Activated gamma-delta T cell treated with Interleukin-2 at 50 U/mL for 16 hours (primary cell): ENCODE results near the gene CNTNAP5.

Source experiments
- DNase-seq: peaks from one replicate; pipeline ENCODE4 v3.0.0-alpha.2; 2020

Gene CNTNAP5

DNA sequence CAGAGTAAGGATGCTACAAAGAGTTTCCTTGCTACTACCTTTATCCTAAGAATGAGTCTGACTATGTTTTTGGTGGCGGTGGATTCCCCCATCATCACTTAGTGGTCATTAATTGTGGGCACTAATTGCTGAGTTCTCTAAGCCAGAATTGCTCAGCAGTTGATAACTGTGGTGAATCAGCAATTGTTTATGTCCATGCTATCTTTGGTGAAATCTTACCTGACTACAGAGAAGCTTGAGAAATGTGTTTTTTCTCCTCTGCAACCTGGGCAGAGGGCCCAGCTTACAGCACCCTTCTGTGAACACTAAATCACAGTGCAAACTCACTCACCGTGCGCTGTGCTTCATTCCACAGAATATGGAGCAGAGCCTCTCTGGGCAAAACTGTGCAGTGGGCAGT is 683.6 kb downstream of the CNTNAP5 start:
- no peak for DNase-seq

DNA sequence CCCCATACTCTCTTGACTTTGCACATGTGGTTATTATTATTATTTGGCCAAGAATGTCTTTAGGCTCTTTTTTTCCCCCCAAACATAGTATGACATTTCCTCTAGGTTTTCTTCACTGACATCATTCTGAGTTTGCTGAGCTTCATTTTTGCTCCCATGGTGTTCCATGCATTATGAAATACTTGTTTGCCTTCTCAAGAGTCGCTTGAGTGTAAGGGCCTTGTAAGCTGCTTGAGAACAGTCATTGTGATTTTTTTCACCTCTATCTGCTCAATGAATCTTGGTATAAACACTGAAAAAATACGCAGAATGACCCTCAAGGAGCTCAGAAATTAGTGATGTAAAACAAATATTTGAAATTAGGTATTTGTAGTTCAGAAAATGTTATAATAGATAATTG is 688.9 kb downstream of the CNTNAP5 start:
- no peak for DNase-seq

DNA sequence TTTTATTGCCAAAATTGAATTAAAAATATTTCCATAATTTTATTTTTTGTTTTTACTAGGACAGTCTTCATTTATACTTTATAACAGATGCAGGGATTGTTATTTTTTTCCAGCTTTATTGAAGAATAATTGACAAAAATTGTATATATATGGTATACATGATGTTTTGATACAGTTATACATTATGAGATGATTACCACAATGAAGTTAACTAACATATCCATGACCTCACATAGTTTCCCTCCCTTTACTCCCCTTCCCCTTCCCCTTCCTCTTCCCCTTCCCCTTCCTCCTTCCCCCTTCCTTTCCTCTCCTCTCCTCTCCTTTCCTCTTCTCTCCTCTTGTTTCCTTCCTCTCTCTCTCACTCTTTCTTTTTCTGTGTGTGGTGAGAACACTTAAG is 700.1 kb downstream of the CNTNAP5 start:
- no peak for DNase-seq

DNA sequence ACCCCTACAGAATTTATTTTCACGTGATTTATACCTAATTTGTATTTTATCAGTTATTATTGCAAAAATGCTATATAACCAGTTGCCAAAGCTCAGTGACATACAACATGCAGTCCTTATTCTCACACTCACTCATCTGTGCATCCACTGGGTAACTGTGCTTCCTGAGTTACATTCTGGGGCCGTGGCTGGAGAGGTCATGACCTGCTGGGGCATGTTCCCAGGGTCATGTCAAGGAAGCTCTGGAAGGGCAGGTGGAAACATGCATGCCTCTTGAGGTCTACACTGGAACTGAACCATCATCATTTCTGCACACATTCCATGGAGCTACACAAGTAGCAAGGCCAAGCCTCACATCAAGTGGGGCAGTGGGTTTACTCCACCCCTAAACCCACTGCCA is 715.5 kb downstream of the CNTNAP5 start:
- DNase-seq, result no peak

DNA sequence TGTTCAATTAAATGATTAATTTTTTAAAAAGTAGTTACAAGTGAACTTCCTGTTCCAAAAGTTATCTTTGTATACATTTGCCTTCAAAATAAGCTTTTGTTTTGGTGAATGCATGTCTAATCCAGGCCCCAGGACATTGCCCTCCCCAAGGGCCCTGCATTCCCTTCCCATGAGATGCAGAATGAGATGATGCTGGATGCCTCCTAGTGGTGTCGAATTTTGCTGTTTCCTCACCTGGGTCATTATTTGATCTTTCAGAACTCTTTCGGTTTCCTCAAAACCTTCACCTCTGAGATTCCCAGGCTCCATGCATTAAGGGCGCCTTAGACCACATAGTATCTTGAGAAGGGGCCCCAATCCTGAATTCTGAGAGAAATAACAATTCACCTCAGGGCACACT is 728.8 kb downstream of the CNTNAP5 start:
- no peak for DNase-seq

DNA sequence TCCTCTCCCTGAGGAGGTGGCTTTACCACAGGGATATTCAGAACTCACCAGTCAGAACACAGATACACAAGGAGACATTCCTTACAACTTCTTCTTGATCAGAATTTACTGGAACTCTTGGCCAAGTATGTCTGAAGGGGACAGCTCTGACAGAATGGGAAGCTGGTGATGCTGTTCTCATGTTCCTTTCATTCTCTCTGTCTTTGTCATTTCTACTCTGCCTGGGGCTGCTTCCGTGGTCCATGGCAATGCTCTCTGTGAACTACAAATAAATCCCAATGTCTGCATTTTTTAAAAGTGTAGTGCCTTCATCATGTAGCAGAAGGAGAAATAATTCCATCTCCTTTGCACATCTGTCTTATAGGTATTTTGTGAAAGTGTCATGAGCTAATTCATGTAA is 730.3 kb downstream of the CNTNAP5 start:
- no peak for DNase-seq

DNA sequence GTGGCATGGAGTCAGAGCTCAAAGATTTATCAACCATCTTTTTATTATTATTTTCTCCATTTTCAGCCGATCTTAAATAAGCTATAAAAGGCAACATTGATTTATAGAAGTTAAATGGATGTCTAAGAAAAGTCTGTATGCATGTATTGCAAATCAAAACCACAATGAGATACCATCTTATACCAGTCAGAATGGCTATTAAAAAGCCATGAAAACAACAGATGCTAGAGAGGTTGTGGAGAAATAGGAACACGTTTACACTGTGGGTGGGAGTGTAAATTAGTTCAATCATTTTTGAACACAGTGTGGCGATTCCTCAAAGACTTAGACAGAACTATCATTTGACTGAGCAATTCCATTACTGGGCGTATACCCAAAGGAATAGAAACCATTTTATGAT is 731.0 kb downstream of the CNTNAP5 start:
- no peak for DNase-seq

DNA sequence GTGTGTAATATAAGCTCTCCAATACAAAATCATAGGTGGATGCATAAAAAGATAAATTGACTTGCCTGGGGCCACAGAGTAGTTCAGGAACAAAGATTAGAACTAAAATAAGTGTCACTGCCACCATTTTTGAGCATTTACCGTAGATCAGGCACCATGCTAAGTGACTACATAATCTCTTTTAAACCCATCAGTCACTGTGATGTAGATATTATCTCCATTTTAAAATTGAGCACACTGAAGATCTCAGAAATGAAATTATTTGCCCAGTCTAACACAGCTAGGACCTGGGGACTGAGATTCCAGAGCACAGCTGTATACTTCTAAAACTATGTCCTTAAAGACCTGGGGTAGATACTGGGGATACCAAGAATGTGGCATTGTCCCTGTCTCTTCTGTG is 737.3 kb downstream of the CNTNAP5 start:
- no peak for DNase-seq

DNA sequence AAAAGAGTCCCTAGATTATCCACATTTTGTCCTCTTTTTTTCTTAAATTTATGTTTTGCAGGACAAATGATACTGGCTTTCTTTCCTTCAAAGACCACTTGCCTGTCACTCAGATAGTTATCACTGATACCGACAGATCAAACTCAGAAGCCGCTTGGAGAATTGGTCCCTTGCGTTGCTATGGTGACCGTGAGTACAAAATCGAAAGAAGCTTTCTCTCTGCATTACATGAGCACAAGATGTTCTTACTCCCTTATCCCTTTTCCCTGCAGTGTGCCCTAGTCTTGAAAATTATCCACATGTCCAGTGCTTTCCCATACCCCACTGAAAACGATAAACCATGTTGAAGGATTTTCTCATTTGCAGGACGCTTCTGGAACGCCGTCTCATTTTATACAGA is 738.5 kb downstream of the CNTNAP5 start:
- no peak for DNase-seq

DNA sequence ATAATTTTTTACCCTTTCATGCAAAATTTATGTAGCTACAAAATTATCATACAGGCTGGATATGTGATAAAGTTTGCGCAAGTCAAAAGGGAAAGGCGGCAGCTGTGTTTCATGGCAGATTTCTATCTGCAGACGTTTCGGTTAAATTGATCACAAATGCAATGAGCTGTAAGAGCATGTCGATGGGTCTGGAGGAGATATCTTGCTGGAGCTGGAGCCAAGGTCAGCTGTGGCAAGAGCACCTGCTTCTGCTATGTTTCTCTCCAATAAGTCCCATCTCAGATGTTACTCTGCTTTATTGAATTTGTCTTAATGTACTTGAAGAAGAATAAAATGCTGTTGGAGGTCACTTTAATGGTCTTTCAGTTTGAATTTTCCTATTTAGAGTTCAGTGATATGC is 749.7 kb downstream of the CNTNAP5 start:
- no peak for DNase-seq

DNA sequence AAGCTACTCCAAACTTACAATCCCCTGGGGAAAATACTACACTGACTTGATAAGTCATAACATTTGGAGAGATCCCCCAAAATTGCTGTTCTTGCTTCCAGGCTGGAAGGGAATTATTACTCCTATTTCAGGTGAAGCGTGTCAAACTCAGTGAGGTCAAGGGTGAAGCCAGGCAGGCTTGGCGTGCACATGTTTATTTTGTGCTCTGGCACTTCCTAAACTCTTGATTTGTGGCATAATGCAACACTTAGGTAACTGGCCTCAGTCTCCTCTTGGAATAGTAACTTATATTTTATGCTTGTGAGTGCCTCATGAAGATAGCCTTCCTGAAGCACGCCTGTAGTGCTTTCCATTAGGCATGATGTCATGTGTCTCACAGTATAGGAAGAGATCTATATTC is 751.2 kb downstream of the CNTNAP5 start:
- DNase-seq, result no peak

DNA sequence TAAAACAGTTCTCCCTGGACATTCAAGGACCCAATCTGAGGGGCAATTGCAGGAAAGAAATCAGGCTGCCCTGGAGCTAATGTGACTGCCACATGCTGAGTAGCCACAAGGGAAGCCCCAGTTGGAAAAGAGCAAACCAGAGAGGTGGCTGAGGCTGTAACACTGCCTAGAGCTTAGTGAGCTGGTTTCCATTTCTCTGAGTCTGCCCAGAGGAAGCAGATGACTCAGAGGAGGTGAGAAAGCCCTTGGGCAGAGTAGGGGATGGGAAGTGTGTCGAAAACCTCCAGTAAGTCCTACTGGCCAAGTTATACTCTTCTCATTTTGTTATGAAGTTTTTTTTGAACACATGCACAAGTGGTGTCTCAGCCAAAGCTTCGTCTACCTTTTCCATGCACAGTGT is 753.0 kb downstream of the CNTNAP5 start:
- DNase-seq, result no peak

DNA sequence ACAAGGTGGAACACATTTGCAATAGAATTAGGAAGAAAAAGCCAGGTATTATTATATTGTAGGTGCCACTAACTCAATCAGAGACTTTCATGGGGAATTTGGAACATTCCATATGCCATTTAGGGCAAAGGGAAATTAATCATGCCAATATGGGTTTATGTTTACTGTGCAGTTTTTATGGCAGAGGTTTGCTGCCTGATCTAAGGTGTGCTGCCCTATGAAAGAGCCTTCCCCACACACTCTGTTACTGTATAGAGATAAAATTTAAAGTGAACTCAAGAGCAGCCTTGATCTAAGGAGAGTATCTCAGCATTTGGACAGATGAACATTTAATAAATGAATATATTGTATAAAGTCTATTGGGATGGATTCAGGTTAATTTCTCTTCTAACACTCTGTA is 771.6 kb downstream of the CNTNAP5 start:
- DNase-seq, result no peak

DNA sequence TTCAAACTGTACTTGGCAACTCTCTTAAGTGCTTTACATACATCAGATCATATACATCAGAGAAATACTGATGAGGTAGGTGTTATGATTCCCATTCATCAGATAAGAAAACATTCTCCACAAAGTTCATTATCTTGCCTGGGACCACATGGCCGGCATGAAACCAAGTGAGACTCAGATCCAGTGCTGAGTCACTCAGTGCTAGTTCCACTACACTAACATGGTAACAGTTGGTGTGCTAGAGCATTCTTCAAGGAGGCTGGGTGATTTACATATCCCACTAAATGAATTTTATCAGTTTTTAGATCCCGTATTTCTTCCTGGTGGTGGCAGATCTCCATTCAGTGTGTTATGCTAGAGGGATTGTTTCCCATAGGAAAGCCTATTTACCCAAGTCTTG is 772.0 kb downstream of the CNTNAP5 start:
- no peak for DNase-seq

DNA sequence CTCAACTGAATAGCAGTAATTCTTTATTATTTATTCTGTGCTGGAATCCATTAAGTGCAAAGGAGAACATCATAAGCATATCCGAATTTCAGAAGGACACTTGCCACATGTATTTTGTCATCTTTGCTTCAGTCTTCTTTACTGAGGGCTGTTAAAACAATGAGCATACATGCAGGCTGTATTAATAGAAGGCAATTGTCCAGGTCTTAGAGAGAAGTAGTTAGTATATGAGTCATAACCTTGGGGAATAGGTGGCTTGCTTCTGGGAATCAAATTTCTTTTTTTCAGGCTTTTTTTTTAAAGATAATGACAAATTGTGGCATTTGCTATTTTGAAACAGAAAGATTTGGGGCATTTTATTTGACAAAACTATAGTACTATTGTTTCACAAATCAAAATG is 773.5 kb downstream of the CNTNAP5 start:
- no peak for DNase-seq

DNA sequence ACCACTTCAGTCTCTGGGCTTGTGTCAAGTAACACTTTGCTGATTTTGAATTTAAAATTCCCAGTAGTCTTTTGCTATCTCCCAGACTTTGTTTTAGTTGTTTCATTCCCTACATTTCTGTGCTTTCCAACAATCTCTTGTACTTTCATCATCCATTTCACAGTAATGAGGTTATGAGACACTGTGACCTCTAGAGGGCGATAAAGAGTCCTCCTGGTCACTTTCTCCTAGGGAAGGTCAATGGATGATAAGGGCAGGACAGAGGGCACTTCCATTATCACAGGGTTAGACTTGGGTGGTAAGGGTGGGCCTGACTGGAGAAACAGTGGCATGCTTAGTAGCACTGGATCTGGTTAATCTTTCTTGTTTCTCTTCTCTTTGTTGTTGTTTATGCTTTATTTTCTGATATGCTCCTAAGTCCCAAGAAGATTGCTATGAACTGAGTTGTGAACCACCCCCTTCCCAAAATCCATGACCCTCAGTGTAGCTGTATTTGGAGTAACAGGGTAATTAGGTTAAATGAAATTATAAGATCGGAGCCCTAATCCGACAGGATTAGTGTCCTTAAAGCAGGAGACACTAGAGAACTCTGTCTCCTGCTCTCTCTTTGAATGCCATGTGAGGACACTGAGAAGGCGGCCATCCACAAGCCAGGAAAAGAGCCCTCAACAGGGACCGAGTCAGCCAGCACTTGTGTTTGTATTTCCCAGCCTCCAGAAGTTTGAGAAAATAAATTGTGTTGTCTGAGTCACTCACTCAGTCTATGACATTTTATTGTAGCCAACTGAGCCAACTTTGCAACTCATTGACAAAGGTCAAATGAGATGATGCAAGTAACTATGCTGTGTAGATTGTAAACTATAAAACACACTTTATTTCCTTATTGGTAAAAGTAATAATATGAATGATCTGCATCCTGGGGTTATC is 779.2 kb downstream of the CNTNAP5 start:
- no peak for DNase-seq

DNA sequence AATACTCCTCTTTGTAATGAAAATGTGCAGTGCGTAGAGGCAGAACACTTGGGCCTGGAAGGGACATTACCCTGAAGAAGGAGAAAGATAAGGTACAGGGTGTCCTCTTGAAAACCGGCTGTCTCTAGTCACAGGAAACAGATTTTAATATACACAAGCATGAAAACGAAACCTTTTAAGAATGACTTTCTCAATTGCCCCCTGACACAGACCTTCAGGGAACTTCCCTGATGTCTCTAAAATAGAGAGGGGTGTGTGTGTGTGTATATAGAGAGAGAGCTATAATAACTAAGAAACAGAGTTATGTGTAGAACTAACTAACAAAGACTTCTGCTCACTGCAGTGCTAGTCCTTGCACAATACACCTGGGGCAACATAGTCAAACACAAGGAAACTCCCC is 780.0 kb downstream of the CNTNAP5 start:
- no peak for DNase-seq

DNA sequence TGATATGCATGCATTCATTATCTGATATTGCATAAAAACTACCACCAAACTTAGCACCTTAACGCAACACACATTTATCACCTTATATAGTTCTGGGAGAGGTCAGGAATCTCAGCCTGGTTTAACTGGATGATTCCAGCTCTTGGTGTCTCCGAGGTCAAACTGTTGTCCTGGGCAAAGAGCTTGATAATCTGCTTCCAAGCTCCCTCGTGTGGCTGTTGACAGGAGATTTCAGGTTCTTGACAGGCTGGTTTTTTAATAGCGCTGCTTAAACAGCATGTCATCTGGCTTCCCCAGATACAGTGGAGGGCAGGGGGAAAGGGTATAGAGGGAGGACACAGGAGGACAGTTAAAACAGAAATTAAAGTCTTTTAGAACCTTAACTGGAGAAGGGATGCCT is 785.0 kb downstream of the CNTNAP5 start:
- DNase-seq, result no peak

DNA sequence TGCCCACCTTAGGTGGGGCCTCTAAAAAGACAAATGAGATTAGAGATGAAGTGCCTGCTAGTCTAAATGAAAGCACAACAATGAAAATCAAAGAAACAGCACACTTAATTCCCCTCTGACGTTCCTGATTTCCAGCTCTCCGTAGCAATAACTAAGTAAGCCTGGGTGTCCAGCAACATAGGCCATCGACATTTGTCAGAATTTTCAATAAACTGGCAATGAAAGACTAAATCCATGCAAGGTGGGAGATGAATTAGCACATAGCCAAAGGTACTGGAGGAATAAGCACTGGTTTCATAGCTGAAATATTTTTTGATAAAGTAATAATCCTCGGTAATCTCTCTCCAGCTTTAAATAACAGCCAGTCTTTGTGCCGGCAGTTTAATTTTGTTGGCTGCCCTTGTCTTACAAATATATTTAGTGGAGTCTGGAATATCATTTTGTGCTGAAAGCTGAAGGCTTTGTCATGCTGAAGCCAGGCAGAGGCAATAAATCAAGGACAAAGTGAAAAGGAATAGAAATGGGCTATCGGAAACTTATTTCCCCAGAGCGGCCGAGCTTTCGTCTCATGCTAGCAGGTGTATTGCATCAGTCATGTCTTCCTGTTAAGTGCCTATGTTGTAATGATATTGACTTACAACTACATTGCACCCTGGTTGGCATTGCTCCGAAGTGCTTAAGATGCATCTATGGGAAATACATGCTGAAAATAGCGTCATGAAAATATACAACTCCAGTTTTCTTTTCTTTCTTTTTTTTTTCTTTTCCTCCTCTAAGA is 790.1 kb downstream of the CNTNAP5 start:
- no peak for DNase-seq

DNA sequence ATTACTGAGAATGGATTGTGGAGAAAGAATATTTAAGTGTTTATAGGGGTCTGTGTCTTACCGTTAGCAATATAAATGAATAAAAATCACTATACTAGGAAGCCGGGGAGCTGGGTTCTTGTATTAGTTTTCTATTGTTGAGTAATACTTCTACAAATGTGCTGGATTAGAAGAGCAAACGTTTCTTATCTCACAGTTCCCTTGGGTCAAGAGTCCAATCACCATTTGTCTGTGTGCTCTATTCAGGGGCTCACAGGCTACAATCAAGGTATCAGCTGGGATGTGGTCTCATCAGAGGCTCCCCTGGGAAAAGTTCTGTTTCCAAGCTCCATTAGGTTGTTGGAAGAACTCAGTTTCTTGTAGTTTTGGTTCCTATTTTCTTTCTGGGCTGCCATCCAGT is 790.9 kb downstream of the CNTNAP5 start:
- DNase-seq, result no peak

DNA sequence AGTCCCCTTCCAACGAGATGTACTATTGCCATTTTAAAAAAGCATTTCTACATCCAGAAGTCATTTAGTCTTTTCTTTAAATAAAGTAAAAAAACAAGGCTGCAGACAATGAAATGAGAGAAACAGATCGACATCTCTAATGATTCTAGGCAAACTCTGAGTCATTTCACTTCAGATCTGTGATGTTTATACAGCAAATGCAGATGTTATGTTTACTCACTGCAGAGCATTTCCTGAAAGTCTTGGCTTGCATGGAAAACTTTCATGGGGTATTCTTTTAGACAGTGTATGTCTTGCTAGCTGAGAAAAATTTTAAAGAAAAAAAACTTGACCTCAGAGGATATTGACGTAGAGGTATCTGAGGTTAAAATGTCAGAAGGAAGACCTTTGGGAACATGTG is 797.4 kb downstream of the CNTNAP5 start:
- no peak for DNase-seq

DNA sequence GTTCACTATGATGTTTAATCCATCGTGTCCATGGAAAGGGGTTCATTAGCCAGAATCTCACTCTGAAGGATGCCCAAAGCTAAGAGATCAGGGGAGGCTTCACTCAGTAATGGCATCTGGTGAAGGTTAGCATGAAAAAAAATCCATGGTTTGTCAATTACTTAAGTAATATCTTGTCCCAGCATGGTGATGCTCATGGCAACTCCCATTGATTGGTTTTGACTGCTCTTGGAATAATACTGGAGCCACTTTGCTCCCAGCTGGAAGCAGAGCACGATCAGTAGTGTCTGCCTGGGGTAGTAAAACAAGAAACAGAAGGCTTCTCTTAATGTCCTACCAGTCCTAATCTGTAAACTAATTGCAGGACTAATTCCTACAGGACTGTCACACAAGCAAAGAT is 799.4 kb downstream of the CNTNAP5 start:
- no peak for DNase-seq

DNA sequence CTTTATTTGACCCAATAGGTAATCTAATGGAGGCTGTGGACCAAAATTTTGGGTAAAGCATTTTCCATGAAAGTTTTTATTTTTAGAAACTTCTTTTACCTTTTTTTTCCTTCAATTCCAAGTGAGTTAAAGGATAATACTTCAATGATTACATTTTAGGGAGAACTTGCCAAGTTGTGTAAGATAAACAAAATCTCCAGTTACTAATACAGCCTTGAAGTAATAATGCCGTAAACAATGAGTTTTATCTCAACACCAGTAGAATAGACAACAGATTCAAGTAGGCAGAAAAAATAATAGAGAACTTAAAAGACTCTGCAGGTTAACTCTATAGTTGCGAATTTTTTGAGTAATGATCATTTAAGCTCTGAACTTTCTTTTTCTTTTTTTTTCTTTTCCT is 807.4 kb downstream of the CNTNAP5 start:
- DNase-seq, result no peak

DNA sequence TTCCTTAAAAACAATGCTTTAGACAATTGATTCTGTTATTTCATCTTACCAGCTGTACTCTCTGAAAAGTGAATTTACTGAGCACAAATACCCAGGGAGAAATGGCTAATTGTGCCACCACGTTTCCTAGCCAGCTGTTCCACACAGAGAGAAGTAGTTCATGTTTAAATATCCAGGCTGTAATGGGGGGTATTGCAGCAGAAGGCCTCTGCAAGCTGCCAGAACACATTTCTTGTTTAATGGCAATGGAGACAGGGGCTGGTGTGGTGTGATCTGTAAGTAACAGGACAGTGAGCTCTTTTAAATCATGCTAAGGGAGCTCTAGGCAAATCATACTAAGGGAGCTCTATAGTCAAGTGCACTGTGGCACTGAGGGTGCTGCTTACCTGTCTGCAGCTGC is 809.2 kb downstream of the CNTNAP5 start:
- DNase-seq, result no peak
